ENCODE results near the gene RSBN1L. TPM values are rescaled to one million over a fixed set of nuclear protein-coding genes. Genes with fewer than 3 reads are reported as not detected.
A peak's percentile ranks its signal among the peaks of the same experiment; 100 is the strongest.

The RSBN1L gene
- total RNA-seq, 5 donors from 2014 or later (not counting 1 experiment from before 2014, with no cell fraction given), result 27.1 to 35.9 (median 32.4) TPM

GRCh38 chr7:77738871-77739270 is 42.6 kb downstream of the RSBN1L start:
- Mint-ChIP-seq H3K4me1 (peaks cover 8 to 20% (median 19%) of the 10 kb centered on the region in 3 donors), H3K4me3 (no peak overlapping the region), H3K36me3 (peaks cover 27% of the 10 kb centered on the region), H3K27ac (no peak overlapping the region), H3K9me3 (no peaks in the 10 kb centered on the region), H3K27me3 (no peaks in the 10 kb centered on the region)
- ATAC-seq (replicated peaks in 1 of 4) (no peak), DNase-seq (no peak)
- CTCF ChIA-PET, result no interaction called here
- Histone ChIP-seq H3K9me3 (no peaks in the 10 kb centered on the region), H3K4me1 (ENCODE audit: control insufficient read depth in 1 of 2, extremely low read depth in 1 of 2, insufficient read depth in 2 of 2, low read length in 2 of 2) (peaks cover 0 to 6% of the 10 kb centered on the region in 2 experiments), H3K27me3 (replicated peaks in 1 of 2; ENCODE audit: control insufficient read depth in 2 of 2, extremely low read depth in 1 of 2, insufficient read depth in 2 of 2, low read length in 1 of 2) (no peaks in the 10 kb centered on the region), H3K36me3 (ENCODE audit: control insufficient read depth in 2 of 2, extremely low read depth in 1 of 2, insufficient read depth in 1 of 2, low read length in 1 of 2) (peaks cover 6 to 16% of the 10 kb centered on the region in 2 donors), H3K4me3 (ENCODE audit: control insufficient read depth in 1 of 2, extremely low read depth in 1 of 2, low read length in 1 of 2) (no peak overlapping the region), H3K27ac (ENCODE audit: low read length) (no peak overlapping the region)
- POLR2A ChIA-PET, result interaction anchor here in 1 of 2 donors (0.6 kb wide), 1 partner anchor 15 kb away, joined by 9 read pairs; no protein-coding TSS in a partner anchor
- no CpG with 5 or more reads among the region's 3 CpGs for WGBS (ENCODE audit: insufficient coverage)

GRCh38 chr7:77740257-77740656 is 44.0 kb downstream of the RSBN1L start:
- no peaks in the 10 kb centered on the region for H3K9me3 ChIP-seq
- ATAC-seq (replicated peaks in 1 of 4), result no peak
- H3K27ac Mint-ChIP-seq, result no peak overlapping the region
- H3K9me3 Mint-ChIP-seq, result no peaks in the 10 kb centered on the region
- H3K36me3 ChIP-seq (ENCODE audit: control insufficient read depth in 2 of 2, extremely low read depth in 1 of 2, insufficient read depth in 1 of 2, low read length in 1 of 2), result peaks cover 10 to 16% of the 10 kb centered on the region in 2 donors
- H3K36me3 Mint-ChIP-seq, result peaks cover 30% of the 10 kb centered on the region
- no peak overlapping the region for H3K4me3 ChIP-seq (ENCODE audit: control insufficient read depth in 1 of 2, extremely low read depth in 1 of 2, low read length in 1 of 2)
- no peaks in the 10 kb centered on the region for H3K27me3 Mint-ChIP-seq
- POLR2A ChIA-PET, result interaction anchor here (0.9 to 1.1 kb wide), 2 partner anchors 17 to 53 kb away, joined by 5 to 10 read pairs; no protein-coding TSS in a partner anchor
- H3K27ac ChIP-seq (ENCODE audit: low read length), result no peak overlapping the region
- CTCF ChIA-PET, result interaction anchor here in 1 of 2 donors (0.6 to 0.9 kb wide), 2 partner anchors 81 to 410 kb away, joined by 3 to 4 read pairs; no protein-coding TSS in a partner anchor
- DNase-seq, result no peak
- peaks cover 8 to 16% (median 16%) of the 10 kb centered on the region in 3 donors for H3K4me1 Mint-ChIP-seq
- no peaks in the 10 kb centered on the region for H3K4me1 ChIP-seq (ENCODE audit: control insufficient read depth in 1 of 2, extremely low read depth in 1 of 2, insufficient read depth in 2 of 2, low read length in 2 of 2)
- no CpG with 5 or more reads among the region's 1 CpG for WGBS (ENCODE audit: insufficient coverage)
- no peaks in the 10 kb centered on the region for H3K27me3 ChIP-seq (replicated peaks in 1 of 2; ENCODE audit: control insufficient read depth in 2 of 2, extremely low read depth in 1 of 2, insufficient read depth in 2 of 2, low read length in 1 of 2)
- no peak overlapping the region for H3K4me3 Mint-ChIP-seq

- Histone ChIP-seq H3K4me1 (ENCODE audit: control insufficient read depth in 1 of 2, extremely low read depth in 1 of 2, insufficient read depth in 2 of 2, low read length in 2 of 2) (peaks cover 0 to 7% of the 10 kb centered on the region in 2 experiments), H3K9me3 (no peaks in the 10 kb centered on the region), H3K36me3 (ENCODE audit: control insufficient read depth in 2 of 2, extremely low read depth in 1 of 2, insufficient read depth in 1 of 2, low read length in 1 of 2) (peaks cover 9 to 21% of the 10 kb centered on the region in 2 donors), H3K4me3 (ENCODE audit: control insufficient read depth in 1 of 2, extremely low read depth in 1 of 2, low read length in 1 of 2) (no peak overlapping the region), H3K27ac (ENCODE audit: low read length) (no peak overlapping the region), H3K27me3 (replicated peaks in 1 of 2; ENCODE audit: control insufficient read depth in 2 of 2, extremely low read depth in 1 of 2, insufficient read depth in 2 of 2, low read length in 1 of 2) (no peaks in the 10 kb centered on the region)
- ATAC-seq (replicated peaks in 1 of 4) (no peak), DNase-seq (no peak)
- H3K27me3 Mint-ChIP-seq, result no peaks in the 10 kb centered on the region
- H3K9me3 Mint-ChIP-seq, result no peaks in the 10 kb centered on the region
- peaks cover 27% of the 10 kb centered on the region for H3K36me3 Mint-ChIP-seq
- H3K4me1 Mint-ChIP-seq, result peaks cover 31 to 38% (median 37%) of the 10 kb centered on the region in 3 donors
- ChIA-PET CTCF (no interaction called here), POLR2A (no interaction called here)
- no peak overlapping the region for H3K4me3 Mint-ChIP-seq
- no peak overlapping the region for H3K27ac Mint-ChIP-seq
- WGBS (ENCODE audit: insufficient coverage), result no CpG with 5 or more reads among the region's 1 CpG
These were observed 47.3 kb downstream of the RSBN1L start for GRCh38 chr7:77743518-77743917.

- Histone ChIP-seq H3K27me3 (replicated peaks in 1 of 2; ENCODE audit: control insufficient read depth in 2 of 2, extremely low read depth in 1 of 2, insufficient read depth in 2 of 2, low read length in 1 of 2) (no peaks in the 10 kb centered on the region), H3K27ac (ENCODE audit: low read length) (no peak overlapping the region), H3K4me1 (ENCODE audit: control insufficient read depth in 1 of 2, extremely low read depth in 1 of 2, insufficient read depth in 2 of 2, low read length in 2 of 2) (peaks cover 0 to 7% of the 10 kb centered on the region in 2 experiments), H3K4me3 (ENCODE audit: control insufficient read depth in 1 of 2, extremely low read depth in 1 of 2, low read length in 1 of 2) (no peak overlapping the region), H3K36me3 (ENCODE audit: control insufficient read depth in 2 of 2, extremely low read depth in 1 of 2, insufficient read depth in 1 of 2, low read length in 1 of 2) (peaks cover 4 to 22% of the 10 kb centered on the region in 2 donors), H3K9me3 (no peaks in the 10 kb centered on the region)
- ChIA-PET POLR2A (no interaction called here), CTCF (interaction anchor here in 1 of 2 donors (1.0 kb wide), 1 partner anchor 94 kb away, joined by 3 read pairs; no protein-coding TSS in a partner anchor)
- Mint-ChIP-seq H3K4me1 (peaks cover 42 to 46% (median 44%) of the 10 kb centered on the region in 3 donors), H3K9me3 (no peaks in the 10 kb centered on the region), H3K27me3 (no peaks in the 10 kb centered on the region), H3K4me3 (no peak overlapping the region), H3K27ac (no peak overlapping the region), H3K36me3 (peaks cover 33% of the 10 kb centered on the region)
- ATAC-seq (replicated peaks in 1 of 4), result no peak
- WGBS (ENCODE audit: insufficient coverage), result 100% methylated on average over 3 of the region's 4 CpGs
- no peak for DNase-seq
These were observed 49.5 kb downstream of the RSBN1L start for GRCh38 chr7:77745746-77746145.

GRCh38 chr7:77746164-77746823 is 50.0 kb downstream of the RSBN1L start:
- peaks cover 46 to 50% (median 48%) of the 10 kb centered on the region in 3 donors for H3K4me1 Mint-ChIP-seq
- no peak overlapping the region for H3K4me3 Mint-ChIP-seq

GRCh38 chr7:77746824-77747165 is 50.5 kb downstream of the RSBN1L start:
- peaks cover 49 to 54% (median 53%) of the 10 kb centered on the region in 3 donors for H3K4me1 Mint-ChIP-seq
- Histone ChIP-seq H3K9me3 (no peaks in the 10 kb centered on the region), H3K36me3 (ENCODE audit: control insufficient read depth in 2 of 2, extremely low read depth in 1 of 2, insufficient read depth in 1 of 2, low read length in 1 of 2) (peaks cover 4 to 25% of the 10 kb centered on the region in 2 donors), H3K27ac (ENCODE audit: low read length) (no peak overlapping the region), H3K4me3 (ENCODE audit: control insufficient read depth in 1 of 2, extremely low read depth in 1 of 2, low read length in 1 of 2) (no peak overlapping the region), H3K27me3 (replicated peaks in 1 of 2; ENCODE audit: control insufficient read depth in 2 of 2, extremely low read depth in 1 of 2, insufficient read depth in 2 of 2, low read length in 1 of 2) (no peaks in the 10 kb centered on the region), H3K4me1 (ENCODE audit: control insufficient read depth in 1 of 2, extremely low read depth in 1 of 2, insufficient read depth in 2 of 2, low read length in 2 of 2) (peaks cover 1 to 7% of the 10 kb centered on the region in 2 experiments)
- no peak for DNase-seq
- H3K27ac Mint-ChIP-seq, result no peak overlapping the region
- no CpG with 5 or more reads among the region's 2 CpGs for WGBS (ENCODE audit: insufficient coverage)
- H3K27me3 Mint-ChIP-seq, result no peaks in the 10 kb centered on the region
- no peaks in the 10 kb centered on the region for H3K9me3 Mint-ChIP-seq
- H3K36me3 Mint-ChIP-seq, result peaks cover 36% of the 10 kb centered on the region
- ChIA-PET POLR2A (no interaction called here), CTCF (interaction anchor here (0.6 to 2.5 kb wide), 4 partner anchors 10 to 203 kb away, joined by 3 to 10 read pairs (median 4); no protein-coding TSS in a partner anchor)
- no peak for ATAC-seq (replicated peaks in 1 of 4)
- no peak overlapping the region for H3K4me3 Mint-ChIP-seq

More at GRCh38 chr7:77746164-77746823, 50.0 kb downstream of the RSBN1L start:
- Histone ChIP-seq H3K27ac (ENCODE audit: low read length) (no peak overlapping the region), H3K27me3 (replicated peaks in 1 of 2; ENCODE audit: control insufficient read depth in 2 of 2, extremely low read depth in 1 of 2, insufficient read depth in 2 of 2, low read length in 1 of 2) (no peaks in the 10 kb centered on the region), H3K36me3 (ENCODE audit: control insufficient read depth in 2 of 2, extremely low read depth in 1 of 2, insufficient read depth in 1 of 2, low read length in 1 of 2) (peaks cover 4 to 25% of the 10 kb centered on the region in 2 donors), H3K4me3 (ENCODE audit: control insufficient read depth in 1 of 2, extremely low read depth in 1 of 2, low read length in 1 of 2) (no peak overlapping the region), H3K9me3 (no peaks in the 10 kb centered on the region), H3K4me1 (ENCODE audit: control insufficient read depth in 1 of 2, extremely low read depth in 1 of 2, insufficient read depth in 2 of 2, low read length in 2 of 2) (peaks cover 0 to 7% of the 10 kb centered on the region in 2 experiments)
- 100% methylated on average over 3 of the region's 6 CpGs for WGBS (ENCODE audit: insufficient coverage)
- Mint-ChIP-seq H3K9me3 (no peaks in the 10 kb centered on the region), H3K27me3 (no peaks in the 10 kb centered on the region), H3K36me3 (peaks cover 36% of the 10 kb centered on the region), H3K27ac (peak overlapping the region; percentile 5 to 60)
- ChIA-PET POLR2A (no interaction called here), CTCF (interaction anchor here (0.6 to 2.5 kb wide), 5 partner anchors 11 to 203 kb away, joined by 3 to 10 read pairs (median 3); no protein-coding TSS in a partner anchor)
- no peak for ATAC-seq (replicated peaks in 1 of 4)
- DNase-seq, result no peak

All from T-cell (primary cell).